Measurements from ENCODE around the gene JADE1. TPM values are rescaled to one million over a fixed set of nuclear protein-coding genes. Genes with fewer than 3 reads are reported as not detected.
A peak's percentile ranks its signal among the peaks of the same experiment; 100 is the strongest.

The JADE1 gene
- total RNA-seq, 1 experiment from 2014 or later = 31.5 TPM

- Histone ChIP-seq H3K36me3 (ENCODE audit: insufficient read depth, low read length) (no peaks in the 10 kb centered on the region), H3K27me3 (ENCODE audit: low read length) (no peaks in the 10 kb centered on the region), H2AFZ (ENCODE audit: low read length) (no peak overlapping the region), H3K9me3 (ENCODE audit: low read length) (no peaks in the 10 kb centered on the region), H3K4me3 (ENCODE audit: low read length) (no peak overlapping the region), H3K9me2 (replicated peaks; ENCODE audit: insufficient read depth, low read length) (no peaks in the 10 kb centered on the region), H3K79me2 (ENCODE audit: low read length) (no peaks in the 10 kb centered on the region), H3K4me2 (ENCODE audit: low read depth, low read length, poor library complexity, severe bottlenecking) (no peak overlapping the region), H3K27ac (ENCODE audit: low read length) (no peak overlapping the region), H4K20me1 (ENCODE audit: insufficient read depth, low read depth, low read length) (no peaks in the 10 kb centered on the region), H3K4me1 (ENCODE audit: low read length) (peaks cover 10% of the 10 kb centered on the region), H3K9ac (ENCODE audit: low read length) (no peak overlapping the region)
- no peak for DNase-seq
Observed at GRCh38 chr4:128800701-128801284, 8.7 kb upstream of the JADE1 start.

- DNase-seq = no peak
- H3K79me2 ChIP-seq (ENCODE audit: low read length) = no peaks in the 10 kb centered on the region
- H3K9ac ChIP-seq (ENCODE audit: low read length) = no peak overlapping the region
- H3K4me2 ChIP-seq (ENCODE audit: low read depth, low read length, poor library complexity, severe bottlenecking) = peak overlapping the region; percentile 44
- no peaks in the 10 kb centered on the region for H4K20me1 ChIP-seq (ENCODE audit: insufficient read depth, low read depth, low read length)
- H2AFZ ChIP-seq (ENCODE audit: low read length) = peak overlapping the region; percentile 3
- no peaks in the 10 kb centered on the region for H3K9me2 ChIP-seq (replicated peaks; ENCODE audit: insufficient read depth, low read length)
- no peak overlapping the region for H3K27ac ChIP-seq (ENCODE audit: low read length)
- peaks cover 10% of the 10 kb centered on the region for H3K4me1 ChIP-seq (ENCODE audit: low read length)
- no peaks in the 10 kb centered on the region for H3K9me3 ChIP-seq (ENCODE audit: low read length)
- H3K4me3 ChIP-seq (ENCODE audit: low read length) = no peak overlapping the region
- no peaks in the 10 kb centered on the region for H3K36me3 ChIP-seq (ENCODE audit: insufficient read depth, low read length)
- H3K27me3 ChIP-seq (ENCODE audit: low read length) = no peaks in the 10 kb centered on the region
Observed at GRCh38 chr4:128802680-128803628, 6.5 kb upstream of the JADE1 start.

- H3K4me1 ChIP-seq (ENCODE audit: low read length) = peaks cover 11% of the 10 kb centered on the region
- DNase-seq = no peak
- H3K4me3 ChIP-seq (ENCODE audit: low read length) = 0 out of 2 replicates have a peak overlapping the region, but pooled peaks have one; percentile 0
- H3K27me3 ChIP-seq (ENCODE audit: low read length) = no peaks in the 10 kb centered on the region
- peak overlapping the region; percentile 44 for H3K4me2 ChIP-seq (ENCODE audit: low read depth, low read length, poor library complexity, severe bottlenecking)
- H3K9me2 ChIP-seq (replicated peaks; ENCODE audit: insufficient read depth, low read length) = no peaks in the 10 kb centered on the region
- no peaks in the 10 kb centered on the region for H3K36me3 ChIP-seq (ENCODE audit: insufficient read depth, low read length)
- no peaks in the 10 kb centered on the region for H3K9me3 ChIP-seq (ENCODE audit: low read length)
- H3K9ac ChIP-seq (ENCODE audit: low read length) = peak overlapping the region; percentile 11
- H3K79me2 ChIP-seq (ENCODE audit: low read length) = no peaks in the 10 kb centered on the region
- peak overlapping the region; percentile 3 for H2AFZ ChIP-seq (ENCODE audit: low read length)
- no peaks in the 10 kb centered on the region for H4K20me1 ChIP-seq (ENCODE audit: insufficient read depth, low read depth, low read length)
- H3K27ac ChIP-seq (ENCODE audit: low read length) = no peak overlapping the region
Observed at GRCh38 chr4:128803783-128804182, 5.7 kb upstream of the JADE1 start.

GRCh38 chr4:128810331-128810870, 901 bp downstream of the JADE1 start:
- Histone ChIP-seq H3K36me3 (ENCODE audit: insufficient read depth, low read length) (peaks cover 6% of the 10 kb centered on the region; the same call in 1 of the 2 replicates), H3K79me2 (ENCODE audit: low read length) (peaks cover 39% of the 10 kb centered on the region), H3K27me3 (ENCODE audit: low read length) (no peaks in the 10 kb centered on the region), H2AFZ (ENCODE audit: low read length) (peak overlapping the region; percentile 19; the same call in 1 of the 2 replicates), H3K9me3 (ENCODE audit: low read length) (no peaks in the 10 kb centered on the region), H3K9me2 (replicated peaks; ENCODE audit: insufficient read depth, low read length) (no peaks in the 10 kb centered on the region), H3K4me2 (ENCODE audit: low read depth, low read length, poor library complexity, severe bottlenecking) (peak overlapping the region; percentile 90), H3K4me1 (ENCODE audit: low read length) (peaks cover 20% of the 10 kb centered on the region), H3K9ac (ENCODE audit: low read length) (peak overlapping the region; percentile 87), H3K4me3 (ENCODE audit: low read length) (peak overlapping the region; percentile 96), H4K20me1 (ENCODE audit: insufficient read depth, low read depth, low read length) (peaks cover 9% of the 10 kb centered on the region; the same call in 1 of the 2 replicates), H3K27ac (ENCODE audit: low read length) (peak overlapping the region; percentile 100)
- peak; percentile 90 for DNase-seq

GRCh38 chr4:128810871-128811570, 1.5 kb downstream of the JADE1 start:
- Histone ChIP-seq H3K27ac (ENCODE audit: low read length) (peak overlapping the region; percentile 100), H4K20me1 (ENCODE audit: insufficient read depth, low read depth, low read length) (peaks cover 14% of the 10 kb centered on the region; the same call in 1 of the 2 replicates), H3K27me3 (ENCODE audit: low read length) (no peaks in the 10 kb centered on the region), H3K9me2 (replicated peaks; ENCODE audit: insufficient read depth, low read length) (no peaks in the 10 kb centered on the region), H3K4me2 (ENCODE audit: low read depth, low read length, poor library complexity, severe bottlenecking) (peak overlapping the region; percentile 90), H3K9ac (ENCODE audit: low read length) (peak overlapping the region; percentile 87), H3K9me3 (ENCODE audit: low read length) (no peaks in the 10 kb centered on the region), H2AFZ (ENCODE audit: low read length) (peak overlapping the region; percentile 19; the same call in 1 of the 2 replicates), H3K79me2 (ENCODE audit: low read length) (peaks cover 45% of the 10 kb centered on the region), H3K4me1 (ENCODE audit: low read length) (peaks cover 26% of the 10 kb centered on the region), H3K4me3 (ENCODE audit: low read length) (peak overlapping the region; percentile 96), H3K36me3 (ENCODE audit: insufficient read depth, low read length) (peaks cover 11% of the 10 kb centered on the region; the same call in 1 of the 2 replicates)
- peak; percentile 98 for DNase-seq

- H3K79me2 ChIP-seq (ENCODE audit: low read length) = peaks cover 53% of the 10 kb centered on the region
- H3K27ac ChIP-seq (ENCODE audit: low read length) = peak overlapping the region; percentile 100
- peak overlapping the region; percentile 96 for H3K4me3 ChIP-seq (ENCODE audit: low read length)
- peaks cover 17% of the 10 kb centered on the region; the same call in 1 of the 2 replicates for H3K36me3 ChIP-seq (ENCODE audit: insufficient read depth, low read length)
- no peaks in the 10 kb centered on the region for H3K9me3 ChIP-seq (ENCODE audit: low read length)
- peak; percentile 99 for DNase-seq
- H3K9ac ChIP-seq (ENCODE audit: low read length) = peak overlapping the region; percentile 87
- peaks cover 28% of the 10 kb centered on the region for H3K4me1 ChIP-seq (ENCODE audit: low read length)
- H3K27me3 ChIP-seq (ENCODE audit: low read length) = no peaks in the 10 kb centered on the region
- H4K20me1 ChIP-seq (ENCODE audit: insufficient read depth, low read depth, low read length) = peaks cover 16% of the 10 kb centered on the region; the same call in 1 of the 2 replicates
- peak overlapping the region; percentile 90 for H3K4me2 ChIP-seq (ENCODE audit: low read depth, low read length, poor library complexity, severe bottlenecking)
- H2AFZ ChIP-seq (ENCODE audit: low read length) = no peak overlapping the region
- H3K9me2 ChIP-seq (replicated peaks; ENCODE audit: insufficient read depth, low read length) = no peaks in the 10 kb centered on the region
Observed at GRCh38 chr4:128811571-128812441, 2.3 kb downstream of the JADE1 start.
